H9 (cell line): Measurements from ENCODE around the gene B3GAT3. TPM values are rescaled to one million over a fixed set of nuclear protein-coding genes. Genes with fewer than 3 reads are reported as not detected.

Experiments used
- DNase-seq: peaks from one replicate; pipeline ENCODE4 v3.0.0-alpha.2; 2017
- H2AFZ ChIP-seq: one replicate; pipeline ENCODE4 v1.6.1; 2013; ENCODE audit warnings: mild to moderate bottlenecking, low read length, control low read depth, moderate library complexity
- H2AK5ac ChIP-seq: 2 replicates; pipeline ENCODE4 v1.6.1; 2013; ENCODE audit warnings: low read length, control low read depth, mixed read lengths; ENCODE audit not compliant: insufficient read length
- H2BK120ac ChIP-seq: one replicate; pipeline ENCODE4 v1.6.1; 2013; ENCODE audit warnings: low read depth, mild to moderate bottlenecking, low read length, control low read depth, inconsistent platforms; ENCODE audit not compliant: poor library complexity, severe bottlenecking
- H2BK12ac ChIP-seq: 2 replicates; pipeline ENCODE4 v1.6.1; 2013; ENCODE audit warnings: low read length, control low read depth, mixed read lengths, low read depth; ENCODE audit not compliant: insufficient read length
- H2BK15ac ChIP-seq: 2 replicates; pipeline ENCODE4 v1.6.1; 2013; ENCODE audit warnings: low read depth, low read length, control low read depth
- H2BK20ac ChIP-seq: one replicate; pipeline ENCODE4 v1.6.1; 2013; ENCODE audit warnings: low read depth, mild to moderate bottlenecking, low read length, control low read depth, inconsistent platforms; ENCODE audit not compliant: poor library complexity, severe bottlenecking
- H2BK5ac ChIP-seq: 2 replicates; pipeline ENCODE4 v1.6.1; 2013; ENCODE audit warnings: low read length, control low read depth, mixed read lengths; ENCODE audit not compliant: insufficient read length
- H3K14ac ChIP-seq: 2 replicates; pipeline ENCODE4 v1.6.1; 2013; ENCODE audit warnings: low read length, control low read depth; ENCODE audit not compliant: insufficient read depth
- H3K18ac ChIP-seq: 2 replicates; pipeline ENCODE4 v1.6.1; 2013; ENCODE audit warnings: low read depth, mild to moderate bottlenecking, mixed read lengths, low read length, control low read depth; ENCODE audit not compliant: insufficient read length
- H3K23ac ChIP-seq: 2 replicates; pipeline ENCODE4 v1.6.1; 2013; ENCODE audit warnings: low read length, control low read depth, mixed read lengths, low read depth; ENCODE audit not compliant: insufficient read length
- H3K23me2 ChIP-seq: 2 replicates; pipeline ENCODE4 v1.6.1; 2013; ENCODE audit warnings: low read depth, mild to moderate bottlenecking, mixed read lengths, low read length, control low read depth; ENCODE audit not compliant: insufficient read length, poor library complexity, severe bottlenecking
- H3K27ac ChIP-seq: 2 replicates; pipeline ENCODE4 v1.5.1; 2013; ENCODE audit warnings: low read length, control low read depth, mixed read lengths, low read depth; ENCODE audit not compliant: insufficient read length
- H3K27me3 ChIP-seq: 2 replicates; pipeline ENCODE4 v1.6.1; 2013; ENCODE audit warnings: low read length, control low read depth, inconsistent platforms; ENCODE audit not compliant: insufficient read depth
- H3K4ac ChIP-seq: 2 replicates; pipeline ENCODE4 v1.6.1; 2013; ENCODE audit warnings: low read depth, mild to moderate bottlenecking, control low read depth, inconsistent platforms, low read length, moderate library complexity
- H3K4me1 ChIP-seq: 2 replicates; pipeline ENCODE4 v1.6.1; 2013; ENCODE audit warnings: low read length, control low read depth, inconsistent platforms; ENCODE audit not compliant: insufficient read depth
- H3K4me2 ChIP-seq: 2 replicates; pipeline ENCODE4 v1.6.1; 2013; ENCODE audit warnings: low read length, control low read depth, mixed read lengths; ENCODE audit not compliant: insufficient read length, insufficient read depth
- H3K56ac ChIP-seq: 2 replicates; pipeline ENCODE4 v1.6.1; 2013; ENCODE audit warnings: low read depth, mild to moderate bottlenecking, mixed read lengths, low read length, control low read depth; ENCODE audit not compliant: insufficient read length
- H3K79me1 ChIP-seq: 2 replicates; pipeline ENCODE4 v1.6.1; 2013; ENCODE audit warnings: low read depth, mild to moderate bottlenecking, moderate library complexity, low read length, control low read depth, inconsistent platforms; ENCODE audit not compliant: insufficient read depth, poor library complexity, severe bottlenecking
- H3K79me2 ChIP-seq: 2 replicates; pipeline ENCODE4 v1.6.1; 2013; ENCODE audit warnings: low read length, control low read depth, inconsistent platforms; ENCODE audit not compliant: insufficient read depth
- H3K9ac ChIP-seq: 2 replicates; pipeline ENCODE4 v1.6.1; 2013; ENCODE audit warnings: low read length, control low read depth, mixed read lengths; ENCODE audit not compliant: insufficient read length; ENCODE audit errors: extremely low read depth
- H3K9me3 ChIP-seq: one replicate; pipeline ENCODE4 v1.6.1; 2013; ENCODE audit warnings: low read depth, low read length, inconsistent platforms; ENCODE audit not compliant: control insufficient read depth
- H3T11ph ChIP-seq: one replicate; pipeline ENCODE4 v1.6.1; 2013; ENCODE audit warnings: mild to moderate bottlenecking, low read length, control low read depth, inconsistent platforms
- H4K20me1 ChIP-seq: one replicate; pipeline ENCODE4 v1.6.1; 2013; ENCODE audit not compliant: control insufficient read depth, insufficient read length, insufficient read depth
- H4K5ac ChIP-seq: 2 replicates; pipeline ENCODE4 v1.6.1; 2013; ENCODE audit warnings: low read depth, mild to moderate bottlenecking, mixed read lengths, low read length, control low read depth; ENCODE audit not compliant: insufficient read length
- H4K8ac ChIP-seq: replicated peaks from 2 replicates; pipeline ENCODE4 v1.6.1; 2013; ENCODE audit warnings: low read length, control low read depth, mixed read lengths, low read depth; ENCODE audit not compliant: insufficient read length
- H4K91ac ChIP-seq: 2 replicates; pipeline ENCODE4 v1.6.1; 2013; ENCODE audit warnings: low read depth, mild to moderate bottlenecking, moderate library complexity, mixed read lengths, low read length, control low read depth; ENCODE audit not compliant: insufficient read length
- H3K27ac Mint-ChIP-seq, 3 experiments: 2 replicates in 2 of 3; 3 replicates in 1 of 3; pipeline ENCODE4 v1.8.0; 2020 to 2021; ENCODE audit warnings: mixed read lengths in 3 of 3, mild to moderate bottlenecking in 1 of 3, moderate library complexity in 1 of 3
- H3K27me3 Mint-ChIP-seq: 2 replicates; pipeline ENCODE4 v1.8.0; 2021; ENCODE audit warnings: low read depth, mild to moderate bottlenecking, moderate library complexity, mixed read lengths
- H3K36me3 Mint-ChIP-seq, 3 experiments: 2 replicates in 2 of 3; 3 replicates in 1 of 3; pipeline ENCODE4 v1.8.0; 2020 to 2021; ENCODE audit warnings: low read depth in 3 of 3, mixed read lengths in 3 of 3; ENCODE audit not compliant: insufficient read depth in 1 of 3
- H3K4me1 Mint-ChIP-seq, 2 experiments: 2 replicates each; pipeline ENCODE4 v1.8.0; 2020; ENCODE audit warnings: mixed read lengths in 2 of 2
- H3K4me3 Mint-ChIP-seq, 2 experiments: 2 replicates in 1 of 2; 3 replicates in 1 of 2; pipeline ENCODE4 v1.8.0; 2020 to 2021; ENCODE audit warnings: mild to moderate bottlenecking in 2 of 2, mixed read lengths in 2 of 2, moderate library complexity in 1 of 2
- H3K9me3 Mint-ChIP-seq, 2 experiments: 2 replicates in 1 of 2; 3 replicates in 1 of 2; pipeline ENCODE4 v1.8.0; 2020; ENCODE audit warnings: mild to moderate bottlenecking in 2 of 2, mixed read lengths in 2 of 2, moderate library complexity in 1 of 2
- WGBS: extraction: QIAGEN DNeasy Blood & Tissue Kit; methylation state at CpG from one replicate; pipeline ENCODE4 v1.1.7; 2013; ENCODE audit warnings: missing lambda C conversion rate, low lambda C conversion rate, mixed read lengths; ENCODE audit not compliant: insufficient read length; ENCODE audit errors: extremely low coverage; 5-methylcytosine and 5-hydroxymethylcytosine counted together
- long read RNA-seq: library from polyadenylated mRNA; unstranded; transcript quantifications from one replicate; pipeline ENCODE4 v2.0.0, GENCODE V29; 2020
- total RNA-seq: library from RNA; stranded (reverse); gene quantifications from 2 replicates; pipeline ENCODE4 v1.2.1, GENCODE V29; 2021
- TF ChIP-seq, protein P1 (sequence below): fragments of 200-600 bp; sonication (generic); conservative IDR thresholded peaks from 3 replicates; pipeline ENCODE4 v1.8.0; 2021; ENCODE audit warnings: antibody characterized with exemption, mild to moderate bottlenecking

The B3GAT3 gene
- 30.6 and 30.8 TPM in 2 replicates for total RNA-seq
- long read RNA-seq, transcript B3GAT3-205 (5 exons, 1,120 nt), result minor isoform, 19 of 282 reads
- long read RNA-seq, transcript B3GAT3-201 (5 exons, 1,641 nt), result major isoform, 222 of 282 reads
- long read RNA-seq, partial matches to known transcripts, result 2 of 282 reads
- long read RNA-seq, other reads (novel, unspliced or antisense), result 39 of 282 reads

DNA sequence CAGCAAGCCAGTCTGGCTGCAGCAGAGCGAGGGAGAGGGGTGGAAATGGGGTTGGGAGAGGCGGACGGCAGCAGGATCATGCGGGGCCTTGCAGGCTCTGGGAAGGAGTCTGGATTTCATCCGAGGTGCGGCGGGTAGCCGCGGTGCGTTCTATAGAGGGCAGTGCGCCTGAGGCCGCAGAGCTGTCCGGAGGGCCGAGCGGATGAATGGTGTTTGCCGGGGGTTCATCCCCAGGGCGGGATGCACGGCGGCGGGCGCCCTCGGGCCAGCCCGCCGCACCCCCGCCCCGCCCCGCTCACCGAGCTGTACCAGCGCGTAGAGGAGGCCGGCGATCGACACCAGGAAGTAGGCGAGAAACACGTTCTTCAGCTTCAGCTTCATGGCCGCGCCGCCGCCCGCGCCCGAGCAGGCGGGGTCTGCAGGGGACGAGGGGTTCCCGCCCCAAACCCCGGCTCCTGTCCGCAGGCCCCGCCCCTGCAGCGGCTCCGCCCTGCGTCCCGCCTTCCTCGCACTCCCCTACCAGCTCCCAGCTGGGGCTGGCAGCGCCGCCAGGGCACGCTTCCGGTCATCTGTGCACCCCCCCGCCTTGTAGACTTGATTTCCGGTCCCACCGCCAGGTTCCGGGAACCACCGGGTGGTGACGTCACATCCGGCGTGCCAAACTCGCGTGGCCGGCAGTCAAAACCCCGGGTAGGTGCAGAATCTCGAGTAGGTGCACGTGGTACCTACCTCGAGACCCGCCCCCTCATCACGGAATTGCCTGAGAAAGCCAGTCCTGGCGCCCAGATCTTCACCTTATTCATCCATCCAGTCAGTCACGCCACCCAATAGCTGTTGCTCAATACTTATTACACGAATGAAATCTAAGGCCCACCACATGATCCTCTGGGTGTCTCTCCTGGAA, at the start of gene B3GAT3:
TSS of gene B3GAT3 (minus strand) at position 420 of the 904 bp plus-strand sequence. CDS start at position 381, 39 bp downstream.
- no peaks in the 10 kb centered on the region for H3K27me3 Mint-ChIP-seq
- Histone ChIP-seq H3K4me2 (peak within 1 kb of the TSS; percentile 98), H3K79me2 (no peaks in the 10 kb centered on the region; the same call in 1 of the 2 replicates), H3K9ac (peak within 1 kb of the TSS; percentile 85), H4K8ac (no peak within 1 kb of the TSS), H3K4ac (no peak within 1 kb of the TSS), H2BK120ac (no peak within 1 kb of the TSS), H3K14ac (peak within 1 kb of the TSS; percentile 83), H3K23me2 (peaks cover 8% of the 10 kb centered on the region), H3K27me3 (no peaks in the 10 kb centered on the region), H3K27ac (no peak within 1 kb of the TSS), H4K20me1 (no peaks in the 10 kb centered on the region), H2BK20ac (no peak within 1 kb of the TSS), H3K79me1 (no peaks in the 10 kb centered on the region), H3K23ac (peak within 1 kb of the TSS; percentile 93), H2AFZ (no peak within 1 kb of the TSS), H3K18ac (peak within 1 kb of the TSS; percentile 87), H2BK12ac (no peak within 1 kb of the TSS), H4K91ac (no peak within 1 kb of the TSS), H3K4me1 (peaks cover 2% of the 10 kb centered on the region; the same call in 1 of the 2 replicates), H2AK5ac (no peak within 1 kb of the TSS), H3K56ac (no peak within 1 kb of the TSS), H3T11ph (no peak within 1 kb of the TSS), H3K9me3 (no peaks in the 10 kb centered on the region), H4K5ac (no peak within 1 kb of the TSS), H2BK15ac (no peak within 1 kb of the TSS), H2BK5ac (no peak within 1 kb of the TSS)
- peaks cover 17 to 19% of the 10 kb centered on the region in 2 experiments for H3K4me1 Mint-ChIP-seq
- H3K36me3 Mint-ChIP-seq, result peaks cover 19 to 39% (median 38%) of the 10 kb centered on the region in 3 experiments; a peak in 6 of 7 replicates
- H3K4me3 Mint-ChIP-seq, result peak within 1 kb of the TSS; percentile 95 to 98
- TF ChIP-seq, protein P1, sequence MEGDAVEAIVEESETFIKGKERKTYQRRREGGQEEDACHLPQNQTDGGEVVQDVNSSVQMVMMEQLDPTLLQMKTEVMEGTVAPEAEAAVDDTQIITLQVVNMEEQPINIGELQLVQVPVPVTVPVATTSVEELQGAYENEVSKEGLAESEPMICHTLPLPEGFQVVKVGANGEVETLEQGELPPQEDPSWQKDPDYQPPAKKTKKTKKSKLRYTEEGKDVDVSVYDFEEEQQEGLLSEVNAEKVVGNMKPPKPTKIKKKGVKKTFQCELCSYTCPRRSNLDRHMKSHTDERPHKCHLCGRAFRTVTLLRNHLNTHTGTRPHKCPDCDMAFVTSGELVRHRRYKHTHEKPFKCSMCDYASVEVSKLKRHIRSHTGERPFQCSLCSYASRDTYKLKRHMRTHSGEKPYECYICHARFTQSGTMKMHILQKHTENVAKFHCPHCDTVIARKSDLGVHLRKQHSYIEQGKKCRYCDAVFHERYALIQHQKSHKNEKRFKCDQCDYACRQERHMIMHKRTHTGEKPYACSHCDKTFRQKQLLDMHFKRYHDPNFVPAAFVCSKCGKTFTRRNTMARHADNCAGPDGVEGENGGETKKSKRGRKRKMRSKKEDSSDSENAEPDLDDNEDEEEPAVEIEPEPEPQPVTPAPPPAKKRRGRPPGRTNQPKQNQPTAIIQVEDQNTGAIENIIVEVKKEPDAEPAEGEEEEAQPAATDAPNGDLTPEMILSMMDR, result no peak
- DNase-seq, result peak; percentile 99
- no CpG with 5 or more reads among the region's 77 CpGs for WGBS
- H3K9me3 Mint-ChIP-seq, result no peaks in the 10 kb centered on the region
- H3K27ac Mint-ChIP-seq, result peak within 1 kb of the TSS; percentile 95 to 98 (median 96)
